Subcutaneous abdominal adipose tissue (tissue), 5 donors: ENCODE measurements around the gene CACNG7.

Experiments used
- H3K27ac ChIP-seq: one replicate; pipeline ENCODE4 v1.7.0; 2013; ENCODE audit warnings: low read depth, mild to moderate bottlenecking, inconsistent platforms, low read length, moderate library complexity
- H3K27me3 ChIP-seq, 5 donors: one replicate each; pipeline ENCODE4 v1.7.0; 2013; ENCODE audit warnings: low read length in 5 of 5, inconsistent platforms in 1 of 5; ENCODE audit not compliant: control insufficient read depth in 5 of 5, insufficient read depth in 4 of 5
- H3K36me3 ChIP-seq, 5 donors: one replicate each; pipeline ENCODE4 v1.7.0; 2013; ENCODE audit warnings: low read length in 5 of 5; ENCODE audit not compliant: control insufficient read depth in 5 of 5, insufficient read depth in 5 of 5
- H3K4me1 ChIP-seq, 5 donors: one replicate each; pipeline ENCODE4 v1.7.0; 2013; ENCODE audit warnings: low read length in 5 of 5, mild to moderate bottlenecking in 3 of 5, moderate library complexity in 1 of 5; ENCODE audit not compliant: control insufficient read depth in 5 of 5, insufficient read depth in 5 of 5
- H3K4me3 ChIP-seq, 5 donors: one replicate each; pipeline ENCODE4 v1.7.0; 2013; ENCODE audit warnings: low read length in 5 of 5, low read depth in 1 of 5
- H3K9ac ChIP-seq, 5 donors: one replicate each; pipeline ENCODE4 v1.7.0; 2013; ENCODE audit warnings: low read length in 5 of 5, mild to moderate bottlenecking in 4 of 5, moderate library complexity in 3 of 5
- H3K9me3 ChIP-seq, 5 donors: one replicate each; pipeline ENCODE4 v1.7.0; 2013; ENCODE audit warnings: low read length in 5 of 5; ENCODE audit not compliant: control insufficient read depth in 5 of 5
- donor health status: healthy.
- donor health status: healthy.
- donor health status: healthy.
- donor health status: healthy.
- donor health status: healthy.

The CACNG7 gene

DNA sequence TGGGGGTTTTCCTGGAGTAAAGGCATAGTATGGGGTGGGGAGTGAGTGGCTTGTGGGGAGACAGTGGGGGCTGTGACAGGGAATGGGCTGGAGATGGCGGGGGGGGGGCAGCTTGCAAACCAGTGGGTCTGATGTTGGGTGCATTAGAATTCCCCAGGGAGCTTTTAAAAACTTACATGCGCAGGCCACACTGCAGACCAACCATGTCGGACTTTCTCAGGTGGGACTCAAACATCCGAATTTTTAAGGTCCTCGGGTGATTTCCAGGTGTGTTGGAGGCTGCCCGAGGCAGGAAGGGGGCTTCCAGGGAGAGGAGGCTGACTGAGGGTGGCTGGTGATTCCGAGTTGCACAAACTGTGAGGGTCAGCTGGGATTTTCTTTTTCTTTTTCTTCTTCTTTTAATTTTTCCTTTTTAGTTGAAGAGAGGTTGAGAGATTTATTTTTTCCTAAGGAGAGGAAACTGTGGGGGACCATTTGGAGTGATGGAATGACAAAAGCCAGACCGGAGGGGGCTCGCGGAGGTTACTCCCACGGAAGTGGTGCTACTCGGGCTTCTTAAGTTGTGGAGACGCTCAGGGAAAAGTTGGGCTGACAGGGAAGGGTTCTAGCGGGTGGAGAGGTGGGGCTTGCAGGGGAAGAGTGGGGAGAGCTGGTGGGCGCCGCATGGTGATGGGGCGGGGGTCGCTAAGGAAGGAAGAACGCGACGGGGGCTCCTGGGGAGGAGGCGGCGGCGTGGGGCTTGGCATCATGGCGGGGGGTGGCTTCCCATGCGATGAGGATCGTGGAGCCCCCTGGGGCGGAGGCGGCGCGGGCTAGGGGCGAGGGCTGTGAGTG, 52.7 kb downstream of the CACNG7 start:
- Histone ChIP-seq H3K9me3 (no peaks in the 10 kb centered on the region), H3K4me1 (peaks cover 0 to 14% (median 0%) of the 10 kb centered on the region in 5 donors), H3K36me3 (no peaks in the 10 kb centered on the region), H3K4me3 (no peak overlapping the region), H3K27ac (no peak overlapping the region), H3K9ac (no peak overlapping the region), H3K27me3 (peaks cover 35 to 58% (median 56%) of the 10 kb centered on the region in 5 donors)

DNA sequence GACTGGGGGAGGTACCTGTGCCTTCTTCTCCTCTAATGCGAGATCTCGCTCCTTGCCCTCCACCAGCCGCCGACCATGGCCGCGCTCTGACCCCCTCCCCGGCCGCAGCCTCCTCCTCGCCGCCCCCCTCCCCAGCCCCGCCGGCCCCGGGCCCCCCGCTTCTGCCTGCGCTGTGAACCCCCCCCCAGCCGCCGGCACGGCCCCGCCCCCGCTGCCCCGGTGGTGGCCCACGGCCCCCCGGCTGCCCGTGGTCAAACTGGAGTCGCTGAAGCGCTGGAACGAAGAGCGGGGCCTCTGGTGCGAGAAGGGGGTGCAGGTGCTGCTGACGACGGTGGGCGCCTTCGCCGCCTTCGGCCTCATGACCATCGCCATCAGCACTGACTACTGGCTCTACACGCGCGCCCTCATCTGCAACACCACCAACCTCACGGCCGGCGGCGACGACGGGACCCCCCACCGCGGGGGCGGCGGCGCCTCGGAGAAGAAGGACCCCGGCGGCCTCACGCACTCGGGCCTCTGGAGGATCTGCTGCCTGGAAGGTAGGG, 53.9 kb downstream of the CACNG7 start, which contains the start of gene CACNG8:
Gene CACNG8 (plus strand): TSS at position 51 of the 545 bp plus-strand sequence.
- Histone ChIP-seq H3K4me3 (no peak within 1 kb of the TSS), H3K36me3 (no peaks in the 10 kb centered on the region), H3K9ac (no peak within 1 kb of the TSS), H3K9me3 (no peaks in the 10 kb centered on the region), H3K27me3 (peaks cover 31 to 52% (median 45%) of the 10 kb centered on the region in 5 donors), H3K4me1 (peaks cover 0 to 14% (median 0%) of the 10 kb centered on the region in 5 donors), H3K27ac (no peak within 1 kb of the TSS)

DNA sequence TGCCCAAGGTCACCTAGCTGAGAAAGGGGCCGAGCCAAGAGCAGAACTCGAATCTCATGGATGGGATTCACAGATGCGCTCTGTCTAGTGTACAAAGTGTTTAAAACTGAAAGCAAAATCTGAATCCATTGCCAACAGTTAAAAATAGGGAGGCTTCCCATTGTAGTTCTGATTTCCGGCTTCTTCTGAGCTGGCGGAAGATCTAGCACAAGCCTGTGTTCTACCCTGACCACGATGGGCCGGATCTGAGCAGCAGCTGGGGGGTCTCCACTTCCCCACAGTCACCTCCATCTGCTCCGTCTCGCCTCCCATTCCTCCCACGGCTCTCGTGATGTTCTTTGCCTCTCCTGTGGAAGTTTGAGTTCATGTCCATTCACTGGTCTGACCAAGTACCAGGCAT, 56.0 kb downstream of the CACNG7 start:
- Histone ChIP-seq H3K27ac (no peak overlapping the region), H3K36me3 (no peaks in the 10 kb centered on the region), H3K9me3 (no peaks in the 10 kb centered on the region), H3K27me3 (peaks cover 28 to 41% (median 32%) of the 10 kb centered on the region in 5 donors), H3K4me1 (peaks cover 0 to 14% (median 0%) of the 10 kb centered on the region in 5 donors), H3K4me3 (peak overlapping the region in 4 of 5 donors; percentile 29 to 55 (median 43)), H3K9ac (no peak overlapping the region)

DNA sequence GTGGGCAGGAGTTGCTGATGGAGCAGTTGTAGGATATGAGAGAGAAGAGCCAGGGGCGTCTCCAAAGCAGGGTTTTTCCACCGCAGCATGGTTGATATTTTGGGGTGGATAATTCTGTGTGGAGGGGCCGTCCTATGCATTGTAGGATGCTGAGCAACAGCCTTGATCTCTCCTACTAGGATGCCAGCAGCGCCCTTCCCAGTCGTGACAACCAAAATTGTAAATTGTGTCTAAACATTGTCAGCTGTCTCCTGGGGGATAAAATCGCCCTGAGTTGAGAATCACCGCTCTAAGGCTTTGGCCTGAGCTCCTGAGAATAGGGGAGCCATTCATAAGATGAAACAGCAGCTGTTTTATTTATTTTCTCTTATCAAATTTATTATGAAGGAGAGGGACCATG, 57.9 kb downstream of the CACNG7 start:
- H3K36me3 ChIP-seq: no peaks in the 10 kb centered on the region
- peaks cover 0 to 19% (median 0%) of the 10 kb centered on the region in 5 donors for H3K4me1 ChIP-seq
- no peak overlapping the region for H3K4me3 ChIP-seq
- peaks cover 16 to 30% (median 19%) of the 10 kb centered on the region in 5 donors for H3K27me3 ChIP-seq
- H3K9ac ChIP-seq: no peak overlapping the region
- H3K27ac ChIP-seq: no peak overlapping the region
- no peaks in the 10 kb centered on the region for H3K9me3 ChIP-seq

DNA sequence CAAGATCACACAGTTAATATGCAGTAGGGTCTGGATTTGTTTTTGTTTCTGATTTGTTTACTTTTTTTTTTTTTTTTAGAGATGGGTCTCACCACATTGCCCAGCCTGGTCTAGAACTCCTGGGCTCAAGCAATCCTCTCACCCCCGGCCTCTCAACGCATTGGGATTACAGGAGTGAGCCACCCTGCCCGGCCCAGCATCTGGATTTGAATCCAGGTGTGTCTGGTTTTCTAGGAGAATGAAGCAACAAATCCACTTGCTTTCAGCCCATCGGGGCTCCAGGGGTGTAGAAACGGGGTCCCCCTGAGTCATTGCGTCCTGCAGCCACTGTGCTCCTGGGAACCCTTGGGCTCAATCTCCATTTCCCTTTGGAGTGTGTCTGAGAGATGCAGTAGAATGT, 60.3 kb downstream of the CACNG7 start:
- Histone ChIP-seq H3K36me3 (no peaks in the 10 kb centered on the region), H3K9ac (no peak overlapping the region), H3K27me3 (peaks cover 1 to 16% (median 6%) of the 10 kb centered on the region in 5 donors), H3K27ac (no peak overlapping the region), H3K4me3 (no peak overlapping the region), H3K4me1 (peaks cover 0 to 14% (median 0%) of the 10 kb centered on the region in 5 donors), H3K9me3 (no peaks in the 10 kb centered on the region)

DNA sequence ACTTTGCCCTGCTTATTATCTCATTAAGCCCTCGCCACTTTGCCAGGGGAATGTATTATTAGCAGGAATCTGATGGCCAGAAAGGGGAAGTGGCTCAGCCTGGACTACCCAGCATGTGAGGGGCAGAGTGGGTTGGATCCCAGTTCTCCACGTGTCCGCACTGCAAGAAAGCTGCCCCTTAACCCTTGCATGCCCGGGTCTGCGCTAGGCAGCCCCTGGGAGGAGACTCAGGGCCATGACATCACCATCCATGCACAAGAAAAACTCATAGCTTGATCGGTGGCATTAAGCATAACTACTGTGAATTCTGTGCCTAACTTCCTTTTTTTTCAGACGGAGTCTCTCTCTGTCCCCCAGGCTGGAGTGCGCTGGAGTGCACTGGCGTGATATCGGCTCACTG, 62.6 kb downstream of the CACNG7 start:
- Histone ChIP-seq H3K36me3 (no peaks in the 10 kb centered on the region), H3K4me3 (no peak overlapping the region), H3K9ac (no peak overlapping the region), H3K4me1 (peaks cover 0 to 5% (median 0%) of the 10 kb centered on the region in 5 donors), H3K9me3 (no peaks in the 10 kb centered on the region), H3K27ac (no peak overlapping the region), H3K27me3 (peaks cover 0 to 7% (median 0%) of the 10 kb centered on the region in 5 donors)

DNA sequence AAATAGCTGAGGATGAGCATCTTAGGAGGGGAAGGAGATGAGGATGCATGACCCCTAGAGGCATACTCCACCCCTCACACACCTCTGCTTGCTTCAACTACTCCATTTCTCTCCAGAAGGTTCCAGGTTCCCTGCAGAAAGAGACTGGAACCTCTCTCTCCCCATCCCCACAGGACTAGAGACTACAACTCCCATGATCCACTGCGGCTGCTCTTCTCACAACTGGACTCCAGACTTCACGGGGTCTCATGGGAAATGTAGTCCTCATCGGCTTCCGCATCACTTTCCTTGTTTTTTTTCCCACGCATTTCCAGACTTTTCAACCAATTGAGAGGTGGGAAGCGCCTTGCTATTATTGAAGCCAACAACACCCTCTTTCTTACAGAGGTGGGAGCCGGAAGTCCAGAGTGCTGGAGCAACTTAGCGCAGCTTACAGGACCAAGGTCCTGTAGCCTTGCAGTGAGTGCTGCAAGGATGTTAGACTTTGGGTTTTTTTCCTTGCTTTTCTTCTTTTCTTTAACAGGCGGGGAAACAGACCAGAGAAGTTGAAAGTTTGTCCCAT, 68.4 kb downstream of the CACNG7 start:
- peaks cover 12 to 36% (median 27%) of the 10 kb centered on the region in 5 donors for H3K4me1 ChIP-seq
- H3K27ac ChIP-seq: peak overlapping the region; percentile 22
- H3K4me3 ChIP-seq: peak overlapping the region in 4 of 5 donors; percentile 40 to 52 (median 48)
- peaks cover 20 to 42% (median 33%) of the 10 kb centered on the region in 5 donors for H3K27me3 ChIP-seq
- peak overlapping the region in 1 of 5 donors; percentile 100 for H3K9ac ChIP-seq
- peaks cover 0 to 3% (median 0%) of the 10 kb centered on the region in 5 donors for H3K36me3 ChIP-seq
- peaks cover 0 to 4% (median 0%) of the 10 kb centered on the region in 5 donors for H3K9me3 ChIP-seq

DNA sequence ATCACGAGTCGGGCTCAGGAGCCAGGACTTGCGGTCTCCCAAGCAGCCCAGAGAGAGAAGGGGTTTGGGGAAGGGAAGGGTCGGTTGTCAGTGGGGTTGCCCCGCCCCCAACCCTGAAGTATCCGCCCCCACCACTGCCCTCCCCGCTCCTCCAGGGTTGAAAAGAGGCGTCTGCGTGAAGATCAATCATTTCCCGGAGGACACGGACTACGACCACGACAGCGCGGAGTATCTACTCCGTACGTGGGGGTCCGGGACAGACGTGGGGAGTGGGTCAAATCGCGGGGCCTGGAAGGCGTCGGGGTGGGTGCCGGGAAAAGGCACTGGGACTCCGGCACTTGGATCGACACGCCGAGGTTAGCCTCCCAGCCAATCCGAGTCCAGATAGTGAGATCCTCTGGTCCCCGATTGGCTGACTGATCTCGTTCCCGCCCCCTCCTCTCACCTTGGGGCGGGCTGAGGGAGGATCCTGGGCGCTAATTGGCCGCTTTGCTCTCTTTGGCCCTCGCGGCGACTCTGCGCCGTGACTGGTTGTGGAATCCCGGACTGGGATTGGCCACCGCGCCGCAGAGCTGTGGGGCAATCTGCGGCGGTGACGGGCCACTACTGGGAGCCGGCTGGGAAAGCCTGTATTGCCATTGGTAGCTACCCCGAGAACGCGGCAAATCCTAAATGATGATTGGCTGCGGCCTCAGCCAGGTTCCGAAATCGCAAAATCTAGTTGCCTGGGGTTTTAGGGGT, 69.1 kb downstream of the CACNG7 start:
- peaks cover 12 to 36% (median 27%) of the 10 kb centered on the region in 5 donors for H3K4me1 ChIP-seq
- H3K27ac ChIP-seq: peak overlapping the region; percentile 22
- peaks cover 20 to 43% (median 33%) of the 10 kb centered on the region in 5 donors for H3K27me3 ChIP-seq
- H3K4me3 ChIP-seq: peak overlapping the region in 4 of 5 donors; percentile 40 to 52 (median 48)
- peaks cover 0 to 4% (median 0%) of the 10 kb centered on the region in 5 donors for H3K9me3 ChIP-seq
- no peak overlapping the region for H3K9ac ChIP-seq
- H3K36me3 ChIP-seq: peaks cover 0 to 3% (median 0%) of the 10 kb centered on the region in 5 donors

DNA sequence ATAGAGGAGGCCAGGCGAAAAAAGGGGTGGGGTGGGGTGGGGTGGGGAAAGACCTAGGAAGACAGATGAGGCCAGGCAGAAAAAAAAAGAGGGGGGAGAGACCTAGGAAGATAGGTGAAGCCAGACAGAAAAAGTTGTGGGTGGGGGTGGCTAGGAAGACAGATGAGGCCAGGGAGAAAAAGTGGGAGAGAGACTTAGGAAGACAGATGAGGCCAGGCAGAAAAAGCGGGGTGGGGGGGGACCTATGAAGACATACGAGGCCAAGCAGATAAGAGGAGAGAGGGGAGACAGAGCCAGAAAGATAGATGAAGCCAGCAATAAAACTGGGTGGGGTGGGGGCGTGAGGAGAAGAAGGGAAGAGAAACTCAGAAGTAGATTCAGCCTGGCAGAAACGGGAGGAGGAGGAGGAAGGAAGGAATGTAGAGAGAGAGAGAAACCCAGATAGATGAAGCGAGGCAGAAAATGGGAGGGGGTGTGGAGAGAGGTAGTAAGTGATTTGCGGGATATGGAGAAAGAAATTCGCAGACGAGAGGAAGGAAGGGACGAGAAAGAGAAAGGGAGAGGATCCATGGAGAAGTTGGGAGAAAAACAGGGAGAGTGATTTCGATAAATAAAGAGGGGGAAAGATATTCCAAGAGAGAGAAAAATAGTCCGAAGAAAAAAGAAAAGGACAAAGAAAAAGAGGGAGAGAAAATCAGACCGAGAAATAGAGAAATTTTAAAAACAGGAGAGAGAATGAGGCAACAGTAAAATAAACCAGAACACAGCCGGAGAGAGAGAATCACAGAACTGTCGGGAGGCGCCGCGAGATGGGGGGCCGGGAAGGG, 70.1 kb downstream of the CACNG7 start:
- peaks cover 12 to 36% (median 27%) of the 10 kb centered on the region in 5 donors for H3K4me1 ChIP-seq
- peaks cover 0 to 5% (median 0%) of the 10 kb centered on the region in 5 donors for H3K9me3 ChIP-seq
- peak overlapping the region in 2 of 5 donors; percentile 52 to 57 for H3K4me3 ChIP-seq
- peaks cover 30 to 51% (median 42%) of the 10 kb centered on the region in 5 donors for H3K27me3 ChIP-seq
- no peak overlapping the region for H3K9ac ChIP-seq
- H3K36me3 ChIP-seq: peaks cover 0 to 3% (median 0%) of the 10 kb centered on the region in 5 donors
- no peak overlapping the region for H3K27ac ChIP-seq
